Prostate gland (tissue), 2 donors: Measurements from ENCODE around the gene G6PC3.

Source experiments
- POLR2AphosphoS5 ChIP-seq: sonication (generic); formaldehyde crosslinking; IDR thresholded peaks from one replicate; pipeline ENCODE4 v1.6.1; 2017; ENCODE audit warnings: antibody characterized with exemption
- TF ChIP-seq, protein P1 (sequence below), 4 experiments: fragments of 200-600 bp in 2 of 4; fragments of 450-650 bp in 2 of 4; sonication (generic) in 2 of 4; IDR thresholded peaks; 1 replicate in 3 of 4; 2 replicates in 1 of 4; pipeline ENCODE4 v1.5.1; 2016 to 2019; ENCODE audit warnings: antibody characterized with exemption in 4 of 4, mild to moderate bottlenecking in 2 of 4, moderate library complexity in 2 of 4

DNA sequence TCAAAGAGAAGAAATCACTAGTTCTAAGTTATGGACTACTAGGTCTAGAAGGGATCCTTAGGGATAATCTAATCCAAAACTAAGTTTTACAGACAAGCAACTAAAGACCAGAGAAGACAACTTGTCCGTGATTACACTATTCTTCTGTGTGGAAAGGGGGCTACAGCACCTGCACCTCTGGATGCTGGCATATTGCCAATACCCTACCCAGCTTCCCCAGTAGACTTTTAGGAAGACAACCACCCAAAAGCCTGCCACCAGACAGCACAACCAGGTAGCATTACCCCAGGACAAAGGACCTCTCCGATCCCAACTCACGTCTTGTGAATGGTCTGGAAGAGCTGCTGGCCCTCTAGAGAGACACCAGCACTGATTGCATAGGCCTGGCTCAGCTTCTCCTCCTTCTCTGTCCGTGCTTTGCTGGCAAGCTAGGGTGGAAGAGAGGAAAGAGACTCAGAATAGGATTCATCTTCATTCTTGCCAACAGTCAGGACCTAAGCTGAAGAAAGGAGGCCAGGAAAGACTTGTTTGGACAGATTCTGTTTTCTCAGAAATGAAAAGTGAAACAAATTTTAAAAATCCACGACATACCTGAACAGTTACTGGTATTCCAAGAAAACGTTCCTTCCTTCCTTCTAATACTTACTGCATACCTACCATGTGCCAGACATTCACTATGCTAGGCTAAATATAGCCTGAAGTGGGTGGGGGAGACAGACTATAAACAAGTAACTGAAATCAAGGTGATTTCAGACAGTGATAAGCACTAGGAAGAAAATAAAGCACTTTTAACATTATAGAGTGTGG is 30.5 kb upstream of the G6PC3 start:
- TF ChIP-seq POLR2AphosphoS5: peak; percentile 75
- TF ChIP-seq, protein P1, sequence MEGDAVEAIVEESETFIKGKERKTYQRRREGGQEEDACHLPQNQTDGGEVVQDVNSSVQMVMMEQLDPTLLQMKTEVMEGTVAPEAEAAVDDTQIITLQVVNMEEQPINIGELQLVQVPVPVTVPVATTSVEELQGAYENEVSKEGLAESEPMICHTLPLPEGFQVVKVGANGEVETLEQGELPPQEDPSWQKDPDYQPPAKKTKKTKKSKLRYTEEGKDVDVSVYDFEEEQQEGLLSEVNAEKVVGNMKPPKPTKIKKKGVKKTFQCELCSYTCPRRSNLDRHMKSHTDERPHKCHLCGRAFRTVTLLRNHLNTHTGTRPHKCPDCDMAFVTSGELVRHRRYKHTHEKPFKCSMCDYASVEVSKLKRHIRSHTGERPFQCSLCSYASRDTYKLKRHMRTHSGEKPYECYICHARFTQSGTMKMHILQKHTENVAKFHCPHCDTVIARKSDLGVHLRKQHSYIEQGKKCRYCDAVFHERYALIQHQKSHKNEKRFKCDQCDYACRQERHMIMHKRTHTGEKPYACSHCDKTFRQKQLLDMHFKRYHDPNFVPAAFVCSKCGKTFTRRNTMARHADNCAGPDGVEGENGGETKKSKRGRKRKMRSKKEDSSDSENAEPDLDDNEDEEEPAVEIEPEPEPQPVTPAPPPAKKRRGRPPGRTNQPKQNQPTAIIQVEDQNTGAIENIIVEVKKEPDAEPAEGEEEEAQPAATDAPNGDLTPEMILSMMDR (IDR thresholded peaks at IDR 0.05): no peak
